Measurements from ENCODE around the gene KCNH4.

DNA sequence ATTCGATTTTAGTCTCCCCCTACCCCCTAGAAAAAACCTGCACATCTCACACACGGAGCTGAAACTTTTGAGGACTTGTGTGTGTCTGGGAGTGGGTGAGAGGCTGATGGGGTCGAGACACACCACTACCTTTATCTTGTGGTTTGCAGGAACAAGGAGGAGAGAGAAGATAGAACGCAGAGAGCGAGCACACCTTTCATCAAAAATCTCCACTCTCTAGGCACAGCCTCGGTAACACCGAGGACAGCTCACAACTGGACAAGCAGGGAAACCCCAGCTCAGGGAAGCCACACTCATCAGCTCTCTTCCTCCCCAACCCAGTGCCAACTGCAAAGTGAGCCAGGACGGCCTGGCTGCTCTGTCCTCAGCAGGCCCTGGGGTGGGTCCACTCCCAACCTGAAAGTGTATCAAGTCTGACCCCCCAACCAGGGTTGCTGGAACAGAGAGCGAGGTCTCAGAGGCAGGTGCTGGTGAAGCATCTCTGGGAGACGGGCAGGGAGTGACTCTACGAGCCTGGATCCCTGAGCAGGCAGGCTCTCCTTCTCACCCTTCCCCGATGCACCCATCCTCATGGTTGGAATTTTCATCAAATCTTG is 18.6 kb upstream of the KCNH4 start:
- TF ChIP-seq HHEX (CRISPR knock-in tag; IDR thresholded peaks at IDR 0.05) = no peak
- no peak for TF ChIP-seq ZNF598 (CRISPR knock-in tag; IDR thresholded peaks at IDR 0.05; ENCODE audit: borderline replicate concordance)
- TF ChIP-seq, protein P1, sequence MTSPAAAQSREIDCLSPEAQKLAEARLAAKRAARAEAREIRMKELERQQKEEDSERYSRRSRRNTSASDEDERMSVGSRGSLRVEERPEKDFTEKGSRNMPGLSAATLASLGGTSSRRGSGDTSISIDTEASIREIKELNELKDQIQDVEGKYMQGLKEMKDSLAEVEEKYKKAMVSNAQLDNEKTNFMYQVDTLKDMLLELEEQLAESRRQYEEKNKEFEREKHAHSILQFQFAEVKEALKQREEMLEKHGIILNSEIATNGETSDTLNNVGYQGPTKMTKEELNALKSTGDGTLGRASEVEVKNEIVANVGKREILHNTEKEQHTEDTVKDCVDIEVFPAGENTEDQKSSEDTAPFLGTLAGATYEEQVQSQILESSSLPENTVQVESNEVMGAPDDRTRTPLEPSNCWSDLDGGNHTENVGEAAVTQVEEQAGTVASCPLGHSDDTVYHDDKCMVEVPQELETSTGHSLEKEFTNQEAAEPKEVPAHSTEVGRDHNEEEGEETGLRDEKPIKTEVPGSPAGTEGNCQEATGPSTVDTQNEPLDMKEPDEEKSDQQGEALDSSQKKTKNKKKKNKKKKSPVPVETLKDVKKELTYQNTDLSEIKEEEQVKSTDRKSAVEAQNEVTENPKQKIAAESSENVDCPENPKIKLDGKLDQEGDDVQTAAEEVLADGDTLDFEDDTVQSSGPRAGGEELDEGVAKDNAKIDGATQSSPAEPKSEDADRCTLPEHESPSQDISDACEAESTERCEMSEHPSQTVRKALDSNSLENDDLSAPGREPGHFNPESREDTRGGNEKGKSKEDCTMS (CRISPR knock-in tag; conservative IDR thresholded peaks at IDR 0.05) = no peak

Data from HepG2 (cell line).